NCI-H2081 (cell line): Measurements from ENCODE around the gene RNF144A.

ENCODE experiments used
- DNase-seq, 2 experiments: peaks; one replicate each; lab custom pipeline; 2025; lab: John Stamatoyannopoulos, UW

Gene RNF144A

GRCh38 chr2:6908291-6908690 lies 8.9 kb upstream of the RNF144A start:
- DNase-seq = no peak

DNA sequence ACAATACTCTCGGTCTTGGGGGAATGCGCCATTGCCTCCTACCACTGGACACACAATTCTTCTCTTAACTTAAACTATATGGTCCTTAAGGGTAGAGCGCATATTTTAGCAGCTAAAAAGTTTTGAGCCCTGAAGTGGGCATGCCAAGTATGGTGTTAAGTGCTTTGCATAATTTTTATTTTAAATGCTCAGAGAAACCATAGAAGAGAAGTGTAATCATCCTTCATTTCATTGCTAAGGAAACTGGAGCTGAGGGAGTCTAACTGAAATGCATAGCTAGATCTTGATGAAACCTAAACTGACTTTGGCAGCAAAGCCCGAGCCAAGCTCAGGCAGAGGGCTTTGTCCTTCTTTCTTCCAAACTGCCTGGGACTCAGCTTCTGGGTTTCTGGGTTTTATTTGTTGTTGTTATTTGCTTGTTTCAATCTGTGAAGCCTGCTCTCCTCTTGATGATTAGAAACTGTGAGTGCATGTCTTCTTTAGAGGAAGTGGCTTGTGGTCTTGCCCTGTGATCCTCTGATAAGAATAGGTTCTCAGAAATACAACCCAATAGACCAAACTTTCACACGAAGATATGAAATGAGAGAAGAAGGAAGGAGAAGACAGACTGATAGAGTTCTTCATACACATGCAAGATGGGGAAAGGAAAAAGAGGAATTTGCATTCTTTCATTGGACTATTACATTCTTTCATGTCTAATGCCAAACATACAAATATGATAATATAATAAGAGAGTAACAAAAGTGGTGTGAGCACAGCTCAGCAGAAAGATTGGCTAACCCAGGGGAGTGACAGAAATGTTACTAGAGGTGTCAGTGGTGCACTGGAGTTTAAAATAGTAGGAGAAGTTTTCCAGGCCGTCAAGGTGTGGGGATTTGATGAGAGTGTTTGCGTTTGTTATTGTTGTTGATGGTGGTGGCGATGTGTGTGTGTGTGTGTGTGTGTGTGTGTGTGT lies 7.5 kb upstream of the RNF144A start:
- no peak for DNase-seq

DNA sequence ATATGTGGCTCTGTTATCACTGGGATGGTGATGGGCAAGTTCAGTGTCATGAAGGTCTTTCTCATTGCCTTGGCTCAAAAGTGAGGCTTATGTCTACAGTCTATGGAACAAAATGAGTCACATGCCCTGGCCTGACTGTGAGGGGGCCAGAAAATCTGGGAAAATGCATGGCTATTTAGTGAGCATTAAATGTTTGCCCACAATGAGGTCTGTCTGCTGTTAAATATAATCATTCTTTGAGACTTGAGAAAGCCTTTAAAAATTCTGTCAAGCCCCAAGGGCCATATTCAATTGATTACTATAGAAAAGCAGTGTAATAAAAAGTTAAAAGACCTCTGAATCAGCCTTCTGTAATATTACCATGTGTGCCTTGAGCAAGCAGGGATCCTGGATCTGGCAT lies 5.5 kb upstream of the RNF144A start:
- no peak for DNase-seq

GRCh38 chr2:6913415-6914157 lies 3.6 kb upstream of the RNF144A start:
- DNase-seq = no peak

GRCh38 chr2:6914828-6915227 lies 2.4 kb upstream of the RNF144A start:
- DNase-seq = no peak

DNA sequence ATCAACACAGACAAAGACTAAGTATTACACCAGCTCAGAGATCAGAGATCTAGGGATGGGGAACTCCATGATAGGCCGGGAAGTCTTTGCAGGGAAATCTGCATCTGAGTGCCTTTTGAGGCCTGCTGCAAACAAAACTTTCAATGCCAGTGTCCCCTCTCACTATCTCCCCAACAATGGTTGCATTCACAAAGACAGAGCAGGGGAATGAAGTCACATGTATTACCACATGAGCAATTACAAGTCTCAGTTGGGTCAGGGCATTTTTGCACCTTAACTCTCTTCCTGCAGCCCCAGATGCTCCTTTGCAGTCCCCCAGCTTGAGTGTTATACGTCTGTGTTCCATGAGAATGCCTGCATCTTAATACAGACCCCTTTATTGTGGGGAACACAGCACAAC lies 1.8 kb upstream of the RNF144A start:
- no peak for DNase-seq

GRCh38 chr2:6916224-6916623 lies 988 bp upstream of the RNF144A start:
- no peak for DNase-seq

GRCh38 chr2:6916736-6917070 lies 509 bp upstream of the RNF144A start:
- no peak for DNase-seq

DNA sequence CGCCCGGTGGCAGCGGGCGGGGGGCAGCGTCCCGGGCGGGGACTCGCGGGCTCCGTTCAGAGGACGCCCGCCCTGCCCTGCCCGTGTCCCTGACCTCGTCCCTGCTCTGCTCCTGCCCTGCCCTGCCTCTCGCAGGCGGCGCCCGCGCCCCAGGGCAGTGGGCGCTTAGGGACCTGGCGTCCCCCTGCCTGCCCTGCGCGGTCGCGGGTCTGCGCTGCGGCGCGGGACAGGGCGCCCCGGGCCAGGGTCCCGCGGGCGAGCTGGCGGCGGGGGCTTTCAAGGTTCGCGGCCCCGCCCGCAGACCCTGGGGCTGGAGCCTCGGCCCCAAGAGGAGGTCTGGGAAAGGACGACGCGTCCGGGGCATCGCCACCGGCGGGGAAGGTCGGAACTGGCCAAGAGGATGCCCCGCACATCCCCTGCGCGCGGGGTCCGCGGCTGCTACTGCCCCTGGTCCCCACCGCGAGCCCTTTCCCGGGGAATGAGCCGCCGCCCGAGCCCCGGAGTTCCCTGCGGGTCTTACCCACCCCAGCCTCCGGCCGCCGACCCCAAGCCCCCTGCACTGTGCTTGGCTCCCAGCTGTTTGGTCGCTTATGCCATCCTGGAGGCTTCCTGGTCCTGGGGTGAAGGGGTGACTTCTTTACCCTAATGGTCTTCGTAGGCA lies 679 bp downstream of the RNF144A start:
- no peak for DNase-seq

- no peak for DNase-seq
Observed at GRCh38 chr2:6919901-6920742, 2.9 kb downstream of the RNF144A start.

DNA sequence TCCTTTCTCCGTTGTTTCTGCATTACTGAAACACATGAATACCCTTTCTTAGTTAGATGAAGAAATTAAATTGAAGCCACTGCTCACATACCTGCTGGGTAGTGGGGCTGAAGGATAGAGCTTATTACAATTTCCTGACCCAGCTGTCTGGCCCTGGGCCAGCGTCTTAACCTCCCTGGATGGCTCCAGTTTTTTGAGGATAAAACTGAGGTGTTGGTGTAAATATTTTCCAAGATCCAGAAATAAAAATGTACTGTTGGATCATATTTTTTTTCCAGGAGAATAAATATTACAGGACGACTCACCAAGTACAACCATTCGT lies 3.5 kb downstream of the RNF144A start:
- DNase-seq = no peak

GRCh38 chr2:6921321-6921922 lies 4.2 kb downstream of the RNF144A start:
- no peak for DNase-seq

DNA sequence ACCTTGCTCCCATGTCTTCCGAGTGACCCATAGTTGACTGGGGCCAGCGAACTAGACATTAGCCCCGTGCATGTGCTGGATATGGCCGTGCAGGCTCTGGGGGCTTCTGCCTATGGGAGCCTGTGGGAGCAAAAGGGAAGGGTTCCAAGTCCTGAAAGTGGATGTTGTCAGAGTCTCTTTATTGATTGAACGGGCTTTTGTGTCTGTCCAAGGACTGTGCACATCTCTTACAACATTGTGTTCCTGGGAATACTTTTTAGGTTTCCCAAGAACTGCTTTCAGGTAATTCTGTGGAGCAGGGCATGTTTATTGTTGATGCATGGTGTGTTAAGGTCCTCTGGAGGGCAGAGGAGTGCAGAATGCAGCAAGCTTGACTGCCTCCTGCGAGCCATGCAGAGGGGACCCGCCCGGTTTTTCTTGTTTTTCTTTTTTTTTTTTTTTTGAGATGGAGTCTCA lies 5.0 kb downstream of the RNF144A start:
- DNase-seq = no peak

DNA sequence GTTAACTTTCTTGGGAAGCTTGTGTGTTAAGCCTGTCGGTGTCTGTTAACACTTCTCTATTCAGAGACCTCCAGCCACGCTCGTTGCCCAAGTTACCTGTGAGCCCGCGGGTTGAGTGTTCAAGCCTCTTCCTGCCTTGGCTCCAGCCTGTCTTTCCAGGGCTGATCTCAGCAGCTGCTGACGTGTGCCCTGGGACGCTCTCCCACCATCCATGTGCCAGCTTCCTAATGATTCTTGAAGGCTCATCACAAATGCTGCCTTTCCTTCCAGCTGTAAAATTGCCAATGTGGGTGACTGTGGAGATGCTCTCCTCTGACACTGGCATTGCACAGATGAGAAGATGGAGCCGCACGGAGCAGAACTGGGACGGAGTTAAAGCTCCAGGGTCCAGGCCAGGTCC lies 6.1 kb downstream of the RNF144A start:
- DNase-seq = no peak

- DNase-seq = no peak
Observed at GRCh38 chr2:6924101-6924923, 7.1 kb downstream of the RNF144A start.

- DNase-seq = no peak
Observed at GRCh38 chr2:6924924-6925409, 7.8 kb downstream of the RNF144A start.

DNA sequence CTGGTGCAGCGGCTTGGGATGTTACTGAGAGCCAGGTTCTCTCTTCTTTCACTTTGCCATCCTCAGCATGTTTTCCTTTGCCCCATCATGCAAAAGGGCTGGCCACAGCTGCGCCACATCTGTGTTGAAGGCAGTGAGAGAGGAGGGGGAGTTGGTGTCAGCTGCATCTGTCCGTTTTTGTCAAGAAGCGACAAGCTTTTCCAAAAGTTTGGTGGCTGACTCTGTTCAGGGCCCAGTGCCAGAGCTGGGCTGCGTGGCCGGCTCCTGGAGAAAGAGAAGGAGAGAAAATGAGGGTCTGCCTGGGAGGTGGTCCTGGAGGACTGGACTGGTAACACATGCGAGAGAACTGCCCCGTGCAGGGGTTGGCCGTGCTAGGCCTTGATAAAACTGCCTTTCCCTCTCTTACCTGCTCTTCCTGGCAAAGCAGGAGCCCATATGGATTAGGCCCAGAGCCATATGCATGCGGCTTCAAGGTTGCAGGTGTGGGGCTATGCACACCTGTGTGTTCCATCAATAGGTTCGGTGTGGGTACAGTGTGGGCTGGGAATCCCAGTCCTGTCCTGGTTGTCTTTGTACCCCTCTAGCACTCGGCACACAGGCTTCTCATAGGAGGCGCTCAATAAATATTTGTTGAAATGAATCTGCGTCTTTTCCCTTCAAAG lies 9.0 kb downstream of the RNF144A start:
- no peak for DNase-seq

- DNase-seq = no peak
Observed at GRCh38 chr2:6927186-6927585, 10.0 kb downstream of the RNF144A start.

GRCh38 chr2:6927753-6928152 lies 10.5 kb downstream of the RNF144A start:
- no peak for DNase-seq

DNA sequence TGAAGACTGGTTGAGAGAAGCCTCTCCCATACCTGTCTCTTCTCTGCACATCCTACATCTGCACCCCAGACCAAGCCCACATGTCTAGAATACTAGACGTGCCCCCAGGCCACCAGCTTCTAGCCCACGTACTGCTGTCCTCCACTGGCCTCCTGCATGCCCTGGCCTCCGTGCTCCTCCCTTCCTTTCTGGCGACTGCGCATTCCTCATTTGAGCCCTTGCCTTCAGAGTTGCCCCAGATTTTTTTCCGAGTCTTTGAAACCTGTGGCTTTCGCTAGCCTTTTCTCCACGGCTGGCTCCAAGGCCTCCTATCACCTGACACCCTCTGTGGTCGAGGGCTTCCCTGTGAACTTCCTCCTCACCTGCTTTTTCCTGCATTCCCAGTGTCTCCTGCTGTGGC lies 11.2 kb downstream of the RNF144A start:
- DNase-seq = no peak
